K562 (cell line): Measurements from ENCODE around the gene USP7. TPM values are rescaled to one million over a fixed set of nuclear protein-coding genes. Genes with fewer than 3 reads are reported as not detected.

Experiments
- BMI1 ChIP-seq: fragments of 150-350 bp; IDR thresholded peaks from 2 replicates; pipeline ENCODE4 v1.6.1; 2014; ENCODE audit warnings: low read length
- BRCA1 ChIP-seq, 2 experiments: fragments of 450-650 bp in 1 of 2; sonication (generic) in 1 of 2; formaldehyde crosslinking in 1 of 2; IDR thresholded peaks; 2 replicates each; pipeline versions ENCODE4 v1.5.0 to v1.6.1; 2017 to 2020; ENCODE audit warnings: mild to moderate bottlenecking in 1 of 2, missing genetic modification reagents in 1 of 2
- CBFB ChIP-seq: sonication (generic); formaldehyde crosslinking; IDR thresholded peaks from 2 replicates; pipeline ENCODE4 v1.4.0; 2020; ENCODE audit warnings: mild to moderate bottlenecking, missing genetic modification reagents
- CSDE1 ChIP-seq, 2 experiments: fragments of 450-650 bp; IDR thresholded peaks; 2 replicates each; pipeline ENCODE4 v1.6.1; 2016; ENCODE audit warnings: mild to moderate bottlenecking in 1 of 2
- CXXC5 ChIP-seq: fragments of 250-450 bp; sonication (Bioruptor Pico); IDR thresholded peaks from 2 replicates; pipeline ENCODE4 v1.8.0; 2022; ENCODE audit warnings: inconsistent platforms, mild to moderate bottlenecking, moderate library complexity
- MCM5 ChIP-seq: fragments of 450-650 bp; IDR thresholded peaks from 2 replicates; pipeline ENCODE4 v1.6.1; 2016; ENCODE audit warnings: low read depth
- NCOA4 ChIP-seq: fragments of 450-650 bp; IDR thresholded peaks from 2 replicates; pipeline ENCODE4 v1.6.1; 2018; ENCODE audit warnings: mild to moderate bottlenecking; ENCODE audit not compliant: partially characterized antibody
- RBBP5 ChIP-seq: fragments of 200-600 bp; sonication (generic); IDR thresholded peaks from 2 replicates; pipeline ENCODE4 v1.6.1; 2012; ENCODE audit warnings: borderline replicate concordance, mild to moderate bottlenecking, low read length, control low read depth, inconsistent platforms; ENCODE audit not compliant: insufficient read depth, poor library complexity, severe bottlenecking
- SMAD3 ChIP-seq: fragments of 450-650 bp; formaldehyde crosslinking; conservative IDR thresholded peaks from 2 replicates; pipeline ENCODE4 v1.4.0; 2020; ENCODE audit warnings: mild to moderate bottlenecking
- TAF1 ChIP-seq: IDR thresholded peaks from 2 replicates; pipeline ENCODE4 v1.6.1; 2011; ENCODE audit warnings: mild to moderate bottlenecking, low read length, moderate library complexity; ENCODE audit not compliant: insufficient read depth, control insufficient read depth, severe bottlenecking; ENCODE audit errors: extremely low read depth
- TCF7 ChIP-seq: sonication (generic); IDR thresholded peaks from 2 replicates; pipeline ENCODE4 v1.6.1; 2016; ENCODE audit warnings: antibody characterized with exemption, borderline replicate concordance
- ZBTB12 ChIP-seq: fragments of 250-450 bp; sonication (Bioruptor Pico); IDR thresholded peaks from 2 replicates; pipeline ENCODE4 v1.4.0; 2020
- ZNF232 ChIP-seq: sonication (generic); formaldehyde crosslinking; IDR thresholded peaks from 2 replicates; pipeline ENCODE4 v1.8.0; 2022; ENCODE audit warnings: mild to moderate bottlenecking, missing genetic modification reagents
- polyA plus RNA-seq, 8 experiments: library from polyadenylated mRNA; depleted of rRNA in 4 of 8; stranded (reverse) in 5 of 8; unstranded in 3 of 8; fragments of >200 nt; fragmentation: Nextera tagmentation in 2 of 8; fragmentation: Illumina TruSeq in 1 of 8; extraction: Ambion mirVana in 2 of 8; extraction: Trizol in 1 of 8; gene quantifications; 2 replicates each; pipeline versions ENCODE4 v1.2.1 to v1.2.3, GENCODE V29; 2011 to 2014; ENCODE audit warnings: inconsistent platforms in 1 of 8, missing spikeins in 1 of 8
- total RNA-seq, 7 experiments: library from RNA; depleted of rRNA in 6 of 7; stranded (reverse); fragments of >200 nt in 6 of 7; fragmentation: Illumina TruSeq in 2 of 7; extraction: Trizol in 2 of 7; gene quantifications; 2 replicates each; pipeline versions ENCODE4 v1.2.1 to v1.2.3, GENCODE V29; 2011 to 2021; ENCODE audit warnings: low replicate concordance in 1 of 7
- TF ChIP-seq, protein P1 (sequence below): fragments of 450-650 bp; IDR thresholded peaks from 2 replicates; pipeline ENCODE4 v1.7.1; 2018; ENCODE audit warnings: mild to moderate bottlenecking, low read depth; ENCODE audit not compliant: partially characterized antibody
- TF ChIP-seq, protein P2 (sequence below): fragments of 250-450 bp; sonication (Bioruptor Pico); IDR thresholded peaks from 2 replicates; pipeline ENCODE4 v1.6.1; 2021; ENCODE audit warnings: mild to moderate bottlenecking
- TF ChIP-seq, protein P3 (sequence below), 2 experiments: IDR thresholded peaks in 1 of 2; conservative IDR thresholded peaks in 1 of 2; 2 replicates each; pipeline ENCODE4 v1.6.1; 2016; ENCODE audit warnings: low read depth in 2 of 2, mild to moderate bottlenecking in 1 of 2, missing compliant biosample characterization in 1 of 2, missing genetic modification characterization in 1 of 2, moderate library complexity in 1 of 2
- TF ChIP-seq, protein P4 (sequence below): fragments of 450-650 bp; formaldehyde crosslinking; conservative IDR thresholded peaks from 2 replicates; pipeline ENCODE4 v1.4.0; 2022; ENCODE audit warnings: mild to moderate bottlenecking, missing genetic modification characterization

Gene USP7
- total and polyA plus RNA-seq, 9 of the 15 experiments (the other 6 are each of a cell fraction or from before 2014, with no cell fraction given), result 17.1 to 145 (median 57.9) TPM

- TF ChIP-seq, protein P1, sequence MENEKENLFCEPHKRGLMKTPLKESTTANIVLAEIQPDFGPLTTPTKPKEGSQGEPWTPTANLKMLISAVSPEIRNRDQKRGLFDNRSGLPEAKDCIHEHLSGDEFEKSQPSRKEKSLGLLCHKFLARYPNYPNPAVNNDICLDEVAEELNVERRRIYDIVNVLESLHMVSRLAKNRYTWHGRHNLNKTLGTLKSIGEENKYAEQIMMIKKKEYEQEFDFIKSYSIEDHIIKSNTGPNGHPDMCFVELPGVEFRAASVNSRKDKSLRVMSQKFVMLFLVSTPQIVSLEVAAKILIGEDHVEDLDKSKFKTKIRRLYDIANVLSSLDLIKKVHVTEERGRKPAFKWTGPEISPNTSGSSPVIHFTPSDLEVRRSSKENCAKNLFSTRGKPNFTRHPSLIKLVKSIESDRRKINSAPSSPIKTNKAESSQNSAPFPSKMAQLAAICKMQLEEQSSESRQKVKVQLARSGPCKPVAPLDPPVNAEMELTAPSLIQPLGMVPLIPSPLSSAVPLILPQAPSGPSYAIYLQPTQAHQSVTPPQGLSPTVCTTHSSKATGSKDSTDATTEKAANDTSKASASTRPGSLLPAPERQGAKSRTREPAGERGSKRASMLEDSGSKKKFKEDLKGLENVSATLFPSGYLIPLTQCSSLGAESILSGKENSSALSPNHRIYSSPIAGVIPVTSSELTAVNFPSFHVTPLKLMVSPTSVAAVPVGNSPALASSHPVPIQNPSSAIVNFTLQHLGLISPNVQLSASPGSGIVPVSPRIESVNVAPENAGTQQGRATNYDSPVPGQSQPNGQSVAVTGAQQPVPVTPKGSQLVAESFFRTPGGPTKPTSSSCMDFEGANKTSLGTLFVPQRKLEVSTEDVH, result no peak
- peak; percentile 97 for TF ChIP-seq TAF1
- no peak for TF ChIP-seq TCF7
- no peak for TF ChIP-seq MCM5
- TF ChIP-seq ZBTB12 (CRISPR knock-in tag), result no peak
- TF ChIP-seq, protein P2, sequence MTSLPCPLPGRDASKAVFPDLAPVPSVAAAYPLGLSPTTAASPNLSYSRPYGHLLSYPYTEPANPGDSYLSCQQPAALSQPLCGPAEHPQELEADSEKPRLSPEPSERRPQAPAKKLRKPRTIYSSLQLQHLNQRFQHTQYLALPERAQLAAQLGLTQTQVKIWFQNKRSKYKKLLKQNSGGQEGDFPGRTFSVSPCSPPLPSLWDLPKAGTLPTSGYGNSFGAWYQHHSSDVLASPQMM (CRISPR knock-in tag), result no peak
- no peak for TF ChIP-seq NCOA4
- TF ChIP-seq CSDE1 (IDR thresholded peaks at IDR 0.05), result no peak
- TF ChIP-seq SMAD3 (CRISPR knock-in tag), result no peak
- TF ChIP-seq CXXC5, result peak; percentile 97
- TF ChIP-seq, protein P3, sequence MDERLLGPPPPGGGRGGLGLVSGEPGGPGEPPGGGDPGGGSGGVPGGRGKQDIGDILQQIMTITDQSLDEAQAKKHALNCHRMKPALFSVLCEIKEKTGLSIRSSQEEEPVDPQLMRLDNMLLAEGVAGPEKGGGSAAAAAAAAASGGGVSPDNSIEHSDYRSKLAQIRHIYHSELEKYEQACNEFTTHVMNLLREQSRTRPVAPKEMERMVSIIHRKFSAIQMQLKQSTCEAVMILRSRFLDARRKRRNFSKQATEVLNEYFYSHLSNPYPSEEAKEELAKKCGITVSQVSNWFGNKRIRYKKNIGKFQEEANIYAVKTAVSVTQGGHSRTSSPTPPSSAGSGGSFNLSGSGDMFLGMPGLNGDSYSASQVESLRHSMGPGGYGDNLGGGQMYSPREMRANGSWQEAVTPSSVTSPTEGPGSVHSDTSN (CRISPR knock-in tag; IDR thresholded peaks at IDR 0.05; ENCODE audit: low read depth), result no peak
- TF ChIP-seq, protein P3 (tag; conservative IDR thresholded peaks at IDR 0.05; ENCODE audit: low read depth), result no peak
- TF ChIP-seq CBFB, result no peak
- 0 out of 2 replicates have a peak, but pooled peaks have one; percentile 53 for TF ChIP-seq ZNF232 (CRISPR knock-in tag)
- TF ChIP-seq, protein P4, sequence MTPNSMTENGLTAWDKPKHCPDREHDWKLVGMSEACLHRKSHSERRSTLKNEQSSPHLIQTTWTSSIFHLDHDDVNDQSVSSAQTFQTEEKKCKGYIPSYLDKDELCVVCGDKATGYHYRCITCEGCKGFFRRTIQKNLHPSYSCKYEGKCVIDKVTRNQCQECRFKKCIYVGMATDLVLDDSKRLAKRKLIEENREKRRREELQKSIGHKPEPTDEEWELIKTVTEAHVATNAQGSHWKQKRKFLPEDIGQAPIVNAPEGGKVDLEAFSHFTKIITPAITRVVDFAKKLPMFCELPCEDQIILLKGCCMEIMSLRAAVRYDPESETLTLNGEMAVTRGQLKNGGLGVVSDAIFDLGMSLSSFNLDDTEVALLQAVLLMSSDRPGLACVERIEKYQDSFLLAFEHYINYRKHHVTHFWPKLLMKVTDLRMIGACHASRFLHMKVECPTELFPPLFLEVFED (CRISPR knock-in tag), result no peak
- TF ChIP-seq BRCA1 (IDR thresholded peaks at IDR 0.05), result no peak
- 0 out of 2 replicates have a peak, but pooled peaks have one; percentile 68 for TF ChIP-seq BRCA1 (CRISPR knock-in tag; IDR thresholded peaks at IDR 0.05)
- TF ChIP-seq RBBP5, result peak; percentile 58
- TF ChIP-seq BMI1, result no peak
Measured at GRCh38 chr16:8868416-8869211, 95.1 kb downstream of the USP7 start, which contains the start of gene CARHSP1 (continued).
